SU-DHL-6 (cell line): ENCODE measurements around the gene CYP4X1.
"Not testable (repeated sequence)": the region's sequence is repeated elsewhere in the genome, so short reads cannot be mapped to it uniquely, and the experiment has no call there.

Experiments
- H2AFZ ChIP-seq: fragments of 200-600 bp; sonication (generic); 2 replicates; pipeline ENCODE4 v1.6.1; 2014; ENCODE audit warnings: low read depth, mild to moderate bottlenecking, moderate library complexity, mixed read lengths, antibody characterized with exemption, low read length; ENCODE audit not compliant: severe bottlenecking
- H3F3A ChIP-seq: fragments of 200-600 bp; shearing (Covaris generic); 2 replicates; pipeline ENCODE4 v1.6.0; 2016; ENCODE audit warnings: antibody characterized with exemption, mild to moderate bottlenecking; ENCODE audit not compliant: insufficient read depth
- H3K27ac ChIP-seq: fragments of 200-600 bp; sonication (generic); 2 replicates; pipeline ENCODE4 v1.5.1; 2016; ENCODE audit warnings: low read depth, mild to moderate bottlenecking, low read length, moderate library complexity, mixed read lengths
- H3K27me3 ChIP-seq: fragments of 200-600 bp; sonication (generic), shearing (Covaris generic); 2 replicates; pipeline ENCODE4 v1.6.0; 2014; ENCODE audit warnings: mild to moderate bottlenecking, low read length
- H3K36me3 ChIP-seq: fragments of 200-600 bp; sonication (generic); 2 replicates; pipeline ENCODE4 v1.6.1; 2014; ENCODE audit warnings: mild to moderate bottlenecking, low read length, mixed read lengths
- H3K4me2 ChIP-seq: fragments of 300-600, 200-600 bp; shearing (Covaris generic), sonication (generic); 2 replicates; pipeline ENCODE4 v1.6.0; 2014; ENCODE audit warnings: low read length, low read depth, mild to moderate bottlenecking; ENCODE audit not compliant: poor library complexity, severe bottlenecking
- H3K4me3 ChIP-seq: fragments of 200-600 bp; sonication (generic); 2 replicates; pipeline ENCODE4 v1.5.1; 2014; ENCODE audit warnings: antibody characterized with exemption, low read length, mild to moderate bottlenecking, mixed read lengths; ENCODE audit not compliant: insufficient read depth, poor library complexity, severe bottlenecking
- H3K79me2 ChIP-seq: fragments of 200-600 bp; sonication (generic); 2 replicates; pipeline ENCODE4 v1.6.1; 2014; ENCODE audit warnings: mild to moderate bottlenecking, low read length, moderate library complexity; ENCODE audit not compliant: insufficient read depth
- H3K9ac ChIP-seq: fragments of 200-600 bp; sonication (generic); 2 replicates; pipeline ENCODE4 v1.7.0; 2014; ENCODE audit warnings: mild to moderate bottlenecking, low read length
- H3K9me2 ChIP-seq: fragments of 200-600 bp; sonication (generic); replicated peaks from 2 replicates; pipeline ENCODE4 v1.6.1; 2014; ENCODE audit warnings: low read length; ENCODE audit not compliant: insufficient read depth
- H3K9me3 ChIP-seq: fragments of 200-600 bp; sonication (generic); 2 replicates; pipeline ENCODE4 v1.6.1; 2014; ENCODE audit warnings: low read length, mixed read lengths; ENCODE audit not compliant: insufficient read depth
- H4K20me1 ChIP-seq: fragments of 200-600 bp; sonication (generic); 2 replicates; pipeline ENCODE4 v1.6.1; 2014; ENCODE audit warnings: low read depth, mild to moderate bottlenecking, antibody characterized with exemption, low read length, moderate library complexity, mixed read lengths

CYP4X1 gene

DNA sequence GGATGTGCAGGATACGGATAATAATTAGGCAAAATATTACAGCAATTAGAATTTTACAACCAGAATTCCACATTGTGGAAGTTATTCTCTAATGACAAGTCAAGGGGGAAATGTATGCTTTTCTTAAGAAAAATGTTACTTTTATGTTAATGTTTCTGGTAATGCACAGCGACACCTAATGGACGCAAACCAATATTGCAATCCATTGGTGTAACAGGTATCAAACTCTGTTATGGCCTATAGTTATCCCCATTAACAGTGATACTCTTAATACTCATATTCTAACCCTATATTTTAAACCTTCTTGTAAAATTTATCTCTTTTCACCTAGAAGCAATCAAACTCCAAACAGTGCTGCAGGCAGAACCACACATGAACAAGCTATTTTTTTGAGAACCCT lies 65.9 kb downstream of the CYP4X1 start:
- not testable (repeated sequence) for H3K4me3 ChIP-seq, H4K20me1 ChIP-seq, H3F3A ChIP-seq, H3K9me3 ChIP-seq, H3K27ac ChIP-seq, H2AFZ ChIP-seq, H3K9me2 ChIP-seq, H3K4me2 ChIP-seq, H3K9ac ChIP-seq, H3K79me2 ChIP-seq, H3K27me3 ChIP-seq, H3K36me3 ChIP-seq

GRCh38 chr1:47091476-47091875 lies 68.0 kb downstream of the CYP4X1 start:
- H3K79me2 ChIP-seq, H3F3A ChIP-seq, H3K4me3 ChIP-seq, H3K27ac ChIP-seq, H3K4me2 ChIP-seq, H3K9me2 ChIP-seq, H3K27me3 ChIP-seq, H4K20me1 ChIP-seq, H3K9me3 ChIP-seq, H2AFZ ChIP-seq, H3K36me3 ChIP-seq, H3K9ac ChIP-seq: not testable (repeated sequence)
